HepG2 (cell line): ENCODE measurements around the gene NUAK1. TPM values are rescaled to one million over a fixed set of nuclear protein-coding genes. Genes with fewer than 3 reads are reported as not detected.
A peak's percentile ranks its signal among the peaks of the same experiment; 100 is the strongest.

ENCODE experiments used
- FOXA3 ChIP-seq: IDR thresholded peaks from 2 replicates; pipeline ENCODE4 v1.6.1; 2016; ENCODE audit warnings: missing genetic modification reagents, missing compliant biosample characterization
- MEF2D ChIP-seq: sonication (generic); formaldehyde crosslinking; IDR thresholded peaks from 2 replicates; pipeline ENCODE4 v1.5.1; 2020; ENCODE audit warnings: mild to moderate bottlenecking, missing genetic modification reagents
- NFAT5 ChIP-seq: sonication (generic); formaldehyde crosslinking; IDR thresholded peaks from 2 replicates; pipeline ENCODE4 v1.4.0; 2020; ENCODE audit warnings: missing genetic modification reagents
- PAXIP1 ChIP-seq: sonication (generic); formaldehyde crosslinking; conservative IDR thresholded peaks from 2 replicates; pipeline ENCODE4 v1.4.0; 2020; ENCODE audit warnings: mild to moderate bottlenecking, missing genetic modification reagents, moderate library complexity
- PCBP2 ChIP-seq: fragments of 200-400 bp; formaldehyde crosslinking; optimal IDR thresholded peaks from 2 replicates; pipeline ENCODE3; 2018; ENCODE audit warnings: low read length, low read depth; ENCODE audit not compliant: poor library complexity, severe bottlenecking
- RBFOX2 ChIP-seq: fragments of 200-400 bp; formaldehyde crosslinking; IDR thresholded peaks from 2 replicates; pipeline ENCODE4 v1.6.1; 2017; ENCODE audit warnings: low read depth, mild to moderate bottlenecking, low read length
- RERE ChIP-seq: IDR thresholded peaks from 2 replicates; pipeline ENCODE4 v1.6.1; 2016; ENCODE audit warnings: low read depth, missing genetic modification reagents, missing compliant biosample characterization
- SOX5 ChIP-seq: IDR thresholded peaks from 2 replicates; pipeline ENCODE4 v1.6.1; 2016; ENCODE audit warnings: borderline replicate concordance
- SP4 ChIP-seq: sonication (generic); formaldehyde crosslinking; IDR thresholded peaks from 2 replicates; pipeline ENCODE4 v1.8.1; 2023; ENCODE audit warnings: mild to moderate bottlenecking, missing genetic modification reagents
- TEAD3 ChIP-seq: optimal IDR thresholded peaks from 2 replicates; pipeline ENCODE3; 2016; ENCODE audit warnings: borderline replicate concordance
- YEATS4 ChIP-seq: sonication (generic); formaldehyde crosslinking; IDR thresholded peaks from 2 replicates; pipeline ENCODE4 v1.4.0; 2020; ENCODE audit warnings: missing genetic modification reagents, borderline replicate concordance
- YY1 ChIP-seq: IDR thresholded peaks from 2 replicates; pipeline ENCODE4 v1.6.1; 2011; ENCODE audit warnings: low read length, low read depth, moderate library complexity, mild to moderate bottlenecking; ENCODE audit not compliant: insufficient read depth, insufficient replicate concordance
- ZKSCAN1 ChIP-seq: fragments of 150-350 bp; IDR thresholded peaks from 2 replicates; pipeline ENCODE4 v1.6.1; 2014; ENCODE audit warnings: low read length
- ZNF225 ChIP-seq: sonication (generic); formaldehyde crosslinking; IDR thresholded peaks from 2 replicates; pipeline ENCODE4 v1.4.0; 2020; ENCODE audit warnings: mild to moderate bottlenecking, missing genetic modification reagents
- ZNF747 ChIP-seq: sonication (generic); formaldehyde crosslinking; IDR thresholded peaks from 2 replicates; pipeline ENCODE4 v1.8.1; 2023; ENCODE audit warnings: missing genetic modification reagents, mild to moderate bottlenecking, borderline replicate concordance
- polyA plus RNA-seq, 8 experiments: library from polyadenylated mRNA; depleted of rRNA in 3 of 8; stranded (reverse) in 7 of 8; unstranded in 1 of 8; fragments of >200 nt; fragmentation: Illumina TruSeq in 4 of 8; extraction: Trizol in 4 of 8; gene quantifications; 2 replicates each; pipeline versions ENCODE4 v1.2.1 to v1.2.3, GENCODE V29; 2011 to 2016; ENCODE audit warnings: low read depth in 4 of 8, missing spikeins in 1 of 8, mixed read lengths in 1 of 8; ENCODE audit not compliant: insufficient read depth in 1 of 8
- total RNA-seq, 5 experiments: library from RNA; depleted of rRNA; stranded (reverse); fragments of >200 nt; fragmentation: Illumina TruSeq; extraction: Trizol; gene quantifications; 2 replicates each; pipeline ENCODE4 v1.2.3, GENCODE V29; 2016; ENCODE audit warnings: low read depth in 1 of 5

Gene NUAK1
- total and polyA plus RNA-seq, 2 of the 13 experiments (the other 11 are each of a cell fraction or from before 2014, with no cell fraction given), result 1.7 to 1.9 TPM

GRCh38 chr12:106120519-106121105 is 18.1 kb downstream of the NUAK1 start (continued):
- peak; percentile 24; the same call in 1 of the 2 replicates for TF ChIP-seq ZKSCAN1
- TF ChIP-seq YEATS4 (CRISPR knock-in tag), result peak; percentile 60; the same call in 1 of the 2 replicates
- TF ChIP-seq RBFOX2, result 0 out of 2 replicates have a peak, but pooled peaks have one; percentile 32
- peak; percentile 75; the same call in 1 of the 2 replicates for TF ChIP-seq MEF2D
- TF ChIP-seq SOX5 (CRISPR knock-in tag), result peak; percentile 69; the same call in 1 of the 2 replicates
- TF ChIP-seq YY1, result peak; percentile 51
- 0 out of 2 replicates have a peak, but pooled peaks have one; percentile 38 for TF ChIP-seq SP4 (CRISPR knock-in tag)
- peak; percentile 30 for TF ChIP-seq TEAD3 (CRISPR knock-in tag)
- TF ChIP-seq FOXA3 (CRISPR knock-in tag), result peak; percentile 95
- TF ChIP-seq ZNF747 (CRISPR knock-in tag), result peak; percentile 60; the same call in 1 of the 2 replicates
- 0 out of 2 replicates have a peak, but pooled peaks have one; percentile 21 for TF ChIP-seq RERE (CRISPR knock-in tag)
- no peak for TF ChIP-seq PCBP2
- TF ChIP-seq ZNF225, result no peak
- peak; percentile 96 for TF ChIP-seq PAXIP1
- TF ChIP-seq NFAT5 (CRISPR knock-in tag), result no peak
